ENCODE results near the gene AGAP1. TPM values are rescaled to one million over a fixed set of nuclear protein-coding genes. Genes with fewer than 3 reads are reported as not detected.
"Not testable (repeated sequence)": the region's sequence is repeated elsewhere in the genome, so short reads cannot be mapped to it uniquely, and the experiment has no call there.

AGAP1 gene
- total RNA-seq, 4 donors from 2014 or later = 13.7 to 18.5 (median 17.1) TPM

DNA sequence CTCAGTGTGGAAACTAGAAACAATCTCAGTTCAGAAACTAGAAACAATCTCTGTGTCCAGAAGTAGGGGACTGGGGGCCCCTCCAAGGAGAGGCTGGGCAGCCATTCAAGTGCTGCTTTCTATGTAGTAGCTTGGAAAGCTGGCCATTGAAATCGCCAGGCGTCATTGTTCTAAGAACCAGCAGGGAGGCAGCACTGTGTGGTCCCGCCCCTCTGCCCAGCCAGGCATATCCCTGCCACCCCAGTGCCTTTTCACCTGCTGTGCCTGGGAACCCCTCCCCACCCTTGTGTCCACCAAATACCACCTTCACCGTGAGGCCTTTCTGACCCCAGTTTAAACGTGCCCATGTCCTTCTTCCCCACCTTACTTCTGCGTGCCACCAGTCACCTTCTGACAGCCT lies 452.7 kb downstream of the AGAP1 start:
- 94 to 95% methylated on average over 6 of the region's 6 CpGs for WGBS, 2 donors
- intact Hi-C loops (cut with DNase I; ENCODE audit: low total_unique reads) = no loop called here
- TF ChIP-seq, protein P1, sequence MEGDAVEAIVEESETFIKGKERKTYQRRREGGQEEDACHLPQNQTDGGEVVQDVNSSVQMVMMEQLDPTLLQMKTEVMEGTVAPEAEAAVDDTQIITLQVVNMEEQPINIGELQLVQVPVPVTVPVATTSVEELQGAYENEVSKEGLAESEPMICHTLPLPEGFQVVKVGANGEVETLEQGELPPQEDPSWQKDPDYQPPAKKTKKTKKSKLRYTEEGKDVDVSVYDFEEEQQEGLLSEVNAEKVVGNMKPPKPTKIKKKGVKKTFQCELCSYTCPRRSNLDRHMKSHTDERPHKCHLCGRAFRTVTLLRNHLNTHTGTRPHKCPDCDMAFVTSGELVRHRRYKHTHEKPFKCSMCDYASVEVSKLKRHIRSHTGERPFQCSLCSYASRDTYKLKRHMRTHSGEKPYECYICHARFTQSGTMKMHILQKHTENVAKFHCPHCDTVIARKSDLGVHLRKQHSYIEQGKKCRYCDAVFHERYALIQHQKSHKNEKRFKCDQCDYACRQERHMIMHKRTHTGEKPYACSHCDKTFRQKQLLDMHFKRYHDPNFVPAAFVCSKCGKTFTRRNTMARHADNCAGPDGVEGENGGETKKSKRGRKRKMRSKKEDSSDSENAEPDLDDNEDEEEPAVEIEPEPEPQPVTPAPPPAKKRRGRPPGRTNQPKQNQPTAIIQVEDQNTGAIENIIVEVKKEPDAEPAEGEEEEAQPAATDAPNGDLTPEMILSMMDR (IDR thresholded peaks at IDR 0.05) = no peak
- no peak for TF ChIP-seq POLR2A (IDR thresholded peaks at IDR 0.05)
- DNase-seq (ENCODE audit: low spot score in 2 of 2) = no peak
- no peak overlapping the region for H3K4me3 ChIP-seq (ENCODE audit: low read depth, poor library complexity, severe bottlenecking)

- 75 to 92% methylated on average over 6 of the region's 6 CpGs for WGBS, 2 donors
- H3K4me3 ChIP-seq (ENCODE audit: low read depth, poor library complexity, severe bottlenecking); intact Hi-C loops (cut with DNase I; ENCODE audit: low total_unique reads); DNase-seq (ENCODE audit: low spot score in 2 of 2): not testable (repeated sequence)
These were observed 453.2 kb downstream of the AGAP1 start for GRCh38 chr2:235947055-235947454.

DNA sequence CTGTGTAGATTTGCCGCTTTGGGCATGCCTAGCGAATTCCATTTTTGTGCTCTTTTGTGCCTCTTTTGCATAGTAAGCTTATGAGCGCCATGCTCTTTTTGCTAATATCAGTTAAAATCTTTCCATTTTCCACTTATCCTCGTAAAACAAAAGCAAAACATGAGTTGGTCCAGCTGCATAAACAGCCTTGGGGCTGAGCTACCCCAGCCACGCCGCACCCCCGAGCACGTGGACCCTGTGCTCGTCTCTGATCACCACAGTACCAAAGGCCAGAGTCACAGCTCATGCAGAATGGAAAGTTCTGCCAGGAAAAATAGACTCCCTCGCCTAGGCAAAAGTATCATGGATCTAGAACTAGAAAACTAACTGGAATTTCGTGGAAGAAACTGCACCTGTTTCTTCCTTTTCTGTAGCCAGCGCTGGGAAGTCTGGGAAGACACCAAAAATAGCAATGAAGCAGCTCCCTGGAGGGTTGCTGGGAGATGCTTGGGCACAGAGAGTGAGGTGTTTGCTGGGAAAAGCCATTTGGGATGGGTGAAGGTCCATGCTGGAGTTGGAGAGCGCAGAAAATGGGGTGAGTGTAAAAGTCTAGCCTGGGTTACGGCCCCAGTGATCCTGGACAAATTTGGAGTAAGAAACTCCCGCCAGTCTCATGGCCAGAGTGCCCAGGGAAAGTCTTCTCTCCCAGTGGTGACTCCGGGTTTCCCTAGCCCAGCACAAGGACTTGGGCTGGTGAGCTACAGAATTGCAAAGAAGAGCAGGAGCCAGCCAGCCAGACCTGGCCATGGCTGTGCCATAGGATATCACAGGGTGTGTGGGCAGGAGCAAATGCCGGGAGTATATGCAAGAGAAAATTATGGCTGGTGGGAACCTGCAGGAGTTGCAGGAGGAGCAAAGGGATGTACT lies 456.0 kb downstream of the AGAP1 start:
- TF ChIP-seq POLR2A (IDR thresholded peaks at IDR 0.05) = no peak
- TF ChIP-seq, protein P1 (IDR thresholded peaks at IDR 0.05) = no peak
- intact Hi-C loops (cut with DNase I; ENCODE audit: low total_unique reads) = no loop called here
- no peak overlapping the region for H3K4me3 ChIP-seq (ENCODE audit: low read depth, poor library complexity, severe bottlenecking)
- 91 to 92% methylated on average over 17 of the region's 17 CpGs for WGBS, 2 donors
- DNase-seq (ENCODE audit: low spot score in 2 of 2) = no peak

GRCh38 chr2:235950473-235950809 lies 456.6 kb downstream of the AGAP1 start:
- H3K4me3 ChIP-seq (ENCODE audit: low read depth, poor library complexity, severe bottlenecking) = no peak overlapping the region
- DNase-seq (ENCODE audit: low spot score in 2 of 2) = no peak
- intact Hi-C loops (cut with DNase I; ENCODE audit: low total_unique reads) = no loop called here
- TF ChIP-seq, protein P1 (IDR thresholded peaks at IDR 0.05) = no peak
- TF ChIP-seq POLR2A (IDR thresholded peaks at IDR 0.05) = no peak
- 68 to 83% methylated on average over 3 of the region's 3 CpGs for WGBS, 2 donors

GRCh38 chr2:235951493-235951892 lies 457.6 kb downstream of the AGAP1 start:
- TF ChIP-seq, protein P1 (IDR thresholded peaks at IDR 0.05) = no peak
- TF ChIP-seq POLR2A (IDR thresholded peaks at IDR 0.05) = no peak
- WGBS, 2 donors = 79 to 86% methylated on average over 6 of the region's 6 CpGs
- intact Hi-C loops (cut with DNase I; ENCODE audit: low total_unique reads) = no loop called here
- no peak for DNase-seq (ENCODE audit: low spot score in 2 of 2)
- H3K4me3 ChIP-seq (ENCODE audit: low read depth, poor library complexity, severe bottlenecking) = no peak overlapping the region

GRCh38 chr2:235951982-235952381 lies 458.1 kb downstream of the AGAP1 start:
- 35 to 48% methylated on average over 2 of the region's 2 CpGs for WGBS, 2 donors
- intact Hi-C loops (cut with DNase I; ENCODE audit: low total_unique reads) = no loop called here
- no peak overlapping the region for H3K4me3 ChIP-seq (ENCODE audit: low read depth, poor library complexity, severe bottlenecking)
- no peak for DNase-seq (ENCODE audit: low spot score in 2 of 2)
- TF ChIP-seq POLR2A (IDR thresholded peaks at IDR 0.05) = no peak
- TF ChIP-seq, protein P1 (IDR thresholded peaks at IDR 0.05) = no peak
